Measurements from ENCODE around the gene ZDHHC14. TPM values are rescaled to one million over a fixed set of nuclear protein-coding genes. Genes with fewer than 3 reads are reported as not detected.

The ZDHHC14 gene
- total and polyA plus RNA-seq, 2 of the 8 experiments (the other 6 are each of a cell fraction or from before 2014, with no cell fraction given): 2.9 to 5.3 TPM

DNA sequence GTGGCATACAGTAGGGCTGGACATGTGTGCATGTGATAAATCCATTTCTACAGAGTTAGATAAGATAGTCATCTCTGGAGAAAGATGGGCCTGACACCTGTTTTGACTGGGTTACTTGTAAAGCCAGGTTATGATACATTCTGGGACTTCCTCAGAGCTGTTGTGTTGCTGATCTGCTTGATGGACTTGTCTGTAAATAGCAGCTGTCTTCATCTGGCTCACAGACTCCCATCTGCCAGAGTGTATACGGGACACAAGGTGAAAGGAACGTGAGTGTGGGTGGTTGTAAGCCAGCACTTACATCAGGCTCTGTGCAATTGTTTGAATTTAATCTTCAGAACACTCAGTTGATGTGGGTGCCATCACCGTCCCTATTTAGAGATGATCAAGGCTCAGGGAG lies 49.8 kb downstream of the ZDHHC14 start:
- H4K8ac ChIP-seq (ENCODE audit: extremely low read depth, insufficient read depth, low read length): no peak overlapping the region
- H3K18ac ChIP-seq (ENCODE audit: extremely low read depth, low read length): no peak overlapping the region
- TF ChIP-seq ASH2L (IDR thresholded peaks at IDR 0.05; ENCODE audit: low read length) (no peak), POLR2A (IDR thresholded peaks at IDR 0.05; ENCODE audit: control extremely low read depth in 1 of 2, low read depth in 2 of 2, low read length in 2 of 2) (no peak), HDAC6 (IDR thresholded peaks at IDR 0.05; ENCODE audit: low read depth, low read length) (no peak), CHD2 (IDR thresholded peaks at IDR 0.05; ENCODE audit: low read length) (no peak), EP300 (IDR thresholded peaks at IDR 0.05; ENCODE audit: borderline replicate concordance in 1 of 2, low read depth in 2 of 2, low read length in 2 of 2) (no peak), BACH1 (IDR thresholded peaks at IDR 0.05; ENCODE audit: low read length) (no peak), CBX8 (IDR thresholded peaks at IDR 0.05; ENCODE audit: borderline replicate concordance, low read depth, low read length) (no peak), CHD1 (IDR thresholded peaks at IDR 0.05; ENCODE audit: low read depth, low read length) (no peak), SP4 (IDR thresholded peaks at IDR 0.05; ENCODE audit: low read length) (no peak), CBX5 (IDR thresholded peaks at IDR 0.05; ENCODE audit: low read depth, low read length) (no peak)
- TF ChIP-seq, protein P1, sequence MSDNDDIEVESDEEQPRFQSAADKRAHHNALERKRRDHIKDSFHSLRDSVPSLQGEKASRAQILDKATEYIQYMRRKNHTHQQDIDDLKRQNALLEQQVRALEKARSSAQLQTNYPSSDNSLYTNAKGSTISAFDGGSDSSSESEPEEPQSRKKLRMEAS (IDR thresholded peaks at IDR 0.05): no peak
- H2AFZ ChIP-seq (ENCODE audit: low read length): no peak overlapping the region
- H4K5ac ChIP-seq (ENCODE audit: insufficient read length, low read depth, low read length): no peak overlapping the region
- H4K20me1 ChIP-seq (replicated peaks in 1 of 2; ENCODE audit: control insufficient read depth in 1 of 2, insufficient read depth in 2 of 2, low read length in 2 of 2): no peaks in the 10 kb centered on the region
- H3K23ac ChIP-seq (ENCODE audit: insufficient read length): no peak overlapping the region
- no peak overlapping the region for H3K56ac ChIP-seq (replicated peaks; ENCODE audit: insufficient read length, low read depth, low read length)
- H2BK12ac ChIP-seq (ENCODE audit: low read depth, low read length): no peak overlapping the region
- DNase-seq (ENCODE audit: low read depth in 1 of 2, low spot score in 2 of 2) (no peak), FAIRE-seq (no peak)
- no peak overlapping the region for H3K4ac ChIP-seq (replicated peaks; ENCODE audit: insufficient read length, low read depth, low read length)
- H4K91ac ChIP-seq (replicated peaks; ENCODE audit: insufficient read length, low read length): no peak overlapping the region
- no peak overlapping the region for H3K27ac ChIP-seq (ENCODE audit: low read depth, low read length)
- H2BK5ac ChIP-seq (ENCODE audit: low read depth, low read length): no peak overlapping the region
- H3K9me3 ChIP-seq (ENCODE audit: insufficient read depth in 2 of 2, low read depth in 1 of 2, low read length in 1 of 2): no peaks in the 10 kb centered on the region
- no peaks in the 10 kb centered on the region for H3K36me3 ChIP-seq (ENCODE audit: control insufficient read depth in 2 of 4, insufficient read depth in 4 of 4, low read length in 3 of 4)
- no peak overlapping the region for H3K4me3 ChIP-seq (ENCODE audit: extremely low read depth in 1 of 4, insufficient read depth in 2 of 4, low read depth in 3 of 4, low read length in 4 of 4)
- ChIA-PET CTCF (ENCODE audit: partially characterized antibody) (interaction anchor here (0.7 to 1.0 kb wide), 3 partner anchors 9 to 110 kb away, joined by 3 to 4 read pairs (median 3); no protein-coding TSS in a partner anchor), POLR2A (ENCODE audit: partially characterized antibody) (no interaction called here)
- H3K79me2 ChIP-seq (ENCODE audit: control insufficient read depth in 1 of 2, insufficient read depth in 2 of 2, low read length in 2 of 2): no peaks in the 10 kb centered on the region
- H3K4me1 ChIP-seq (replicated peaks in 1 of 4; ENCODE audit: control insufficient read depth in 3 of 4, insufficient read depth in 4 of 4, low read length in 3 of 4): peaks cover 2 to 9% (median 6%) of the 10 kb centered on the region in 4 experiments; a peak in 6 of 7 replicates
- H2BK15ac ChIP-seq (ENCODE audit: low read length): no peak overlapping the region
- H3K4me2 ChIP-seq (ENCODE audit: insufficient read depth in 1 of 2, low read depth in 2 of 2, low read length in 2 of 2): no peak overlapping the region
- no peak overlapping the region for H2BK120ac ChIP-seq (replicated peaks; ENCODE audit: low read depth, low read length)
- no peaks in the 10 kb centered on the region; the same call in 1 of the 2 replicates for H3K79me1 ChIP-seq (ENCODE audit: low read depth, low read length)
- H2AK5ac ChIP-seq (ENCODE audit: low read depth, low read length): no peak overlapping the region
- no peaks in the 10 kb centered on the region; the same call in 1 of the 2 replicates for H3K23me2 ChIP-seq (ENCODE audit: low read depth, low read length)
- WGBS, 2 experiments (ENCODE audit: extremely low coverage in 1 of 2, insufficient coverage in 1 of 2, insufficient read length in 1 of 2, insufficient replicate concordance in 2 of 2, low coverage in 1 of 2, low lambda C conversion rate in 2 of 2, missing lambda C conversion rate in 1 of 2): 89% methylated on average over 3 of the region's 3 CpGs; no CpG with 5 or more reads in 1 of the 2 experiments
- no peak overlapping the region for H3K14ac ChIP-seq (ENCODE audit: insufficient read length)
- H3K9ac ChIP-seq (replicated peaks in 1 of 4; ENCODE audit: extremely low read depth in 1 of 4, low read depth in 3 of 4, low read length in 3 of 4): peak overlapping the region in 1 of 4 experiments; percentile 8; a peak in 1 of 7 replicates
- no peaks in the 10 kb centered on the region for H3K27me3 ChIP-seq (replicated peaks in 1 of 4; ENCODE audit: control insufficient read depth in 3 of 4, extremely low read depth in 1 of 4, insufficient read depth in 3 of 4, low read length in 3 of 4)
- H2BK20ac ChIP-seq (ENCODE audit: low read length): no peak overlapping the region
